Activated T-cell treated with anti-CD3 and anti-CD28 coated beads, Interleukin-2, amount 50 U/mL, for 48 hours (primary cell): Measurements from ENCODE around the gene KIAA0513.

ENCODE experiments used
- DNase-seq, 2 experiments: peaks; one replicate each; pipeline ENCODE4 v3.0.0-alpha.2; 2020

Gene KIAA0513

GRCh38 chr16:85027349-85027957 is at the start of gene KIAA0513:
Gene KIAA0513, plus strand, starts transcription at chr16:85027795. Its CDS starts 39,277 bp downstream, at chr16:85067072.
- DNase-seq: peak; percentile 96 to 97

DNA sequence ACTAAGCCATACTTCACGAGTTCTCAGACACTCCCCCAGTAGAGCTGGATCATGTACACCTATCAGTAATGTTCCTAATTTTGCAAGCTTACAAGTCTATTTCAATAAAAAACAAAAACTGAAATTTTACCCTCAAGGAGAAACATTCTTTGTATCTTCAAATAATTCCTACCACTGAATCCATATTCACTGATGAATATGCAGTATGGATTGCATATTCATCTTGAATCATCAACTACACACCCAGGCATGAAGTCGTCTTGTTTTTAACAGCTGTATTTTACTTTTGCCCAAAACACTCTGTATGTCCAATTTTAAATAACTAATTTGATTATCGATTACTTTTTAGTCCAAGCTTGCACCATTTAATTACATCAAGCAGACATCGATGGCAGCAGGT is 48.1 kb upstream of the KIAA0513 start:
- no peak for DNase-seq

DNA sequence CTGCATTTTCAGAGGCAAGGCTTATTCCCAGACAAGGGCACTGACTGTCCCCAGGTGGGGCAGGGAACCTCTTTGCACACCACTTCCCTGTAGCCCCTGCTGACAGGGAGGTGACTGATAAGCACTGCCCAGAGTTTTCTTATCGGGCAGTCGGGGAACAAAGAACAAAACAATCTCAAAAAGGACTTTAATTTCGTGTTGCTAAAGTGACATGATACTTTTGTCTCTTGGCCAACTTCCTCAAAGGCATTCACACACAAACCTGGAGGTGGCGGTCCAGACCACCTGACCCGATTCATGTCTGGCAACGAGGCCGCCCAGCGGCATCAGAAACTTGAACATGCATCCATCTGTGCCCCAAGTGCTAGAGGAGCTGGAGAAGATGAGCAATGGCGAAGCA is 45.2 kb upstream of the KIAA0513 start:
- no peak for DNase-seq

DNA sequence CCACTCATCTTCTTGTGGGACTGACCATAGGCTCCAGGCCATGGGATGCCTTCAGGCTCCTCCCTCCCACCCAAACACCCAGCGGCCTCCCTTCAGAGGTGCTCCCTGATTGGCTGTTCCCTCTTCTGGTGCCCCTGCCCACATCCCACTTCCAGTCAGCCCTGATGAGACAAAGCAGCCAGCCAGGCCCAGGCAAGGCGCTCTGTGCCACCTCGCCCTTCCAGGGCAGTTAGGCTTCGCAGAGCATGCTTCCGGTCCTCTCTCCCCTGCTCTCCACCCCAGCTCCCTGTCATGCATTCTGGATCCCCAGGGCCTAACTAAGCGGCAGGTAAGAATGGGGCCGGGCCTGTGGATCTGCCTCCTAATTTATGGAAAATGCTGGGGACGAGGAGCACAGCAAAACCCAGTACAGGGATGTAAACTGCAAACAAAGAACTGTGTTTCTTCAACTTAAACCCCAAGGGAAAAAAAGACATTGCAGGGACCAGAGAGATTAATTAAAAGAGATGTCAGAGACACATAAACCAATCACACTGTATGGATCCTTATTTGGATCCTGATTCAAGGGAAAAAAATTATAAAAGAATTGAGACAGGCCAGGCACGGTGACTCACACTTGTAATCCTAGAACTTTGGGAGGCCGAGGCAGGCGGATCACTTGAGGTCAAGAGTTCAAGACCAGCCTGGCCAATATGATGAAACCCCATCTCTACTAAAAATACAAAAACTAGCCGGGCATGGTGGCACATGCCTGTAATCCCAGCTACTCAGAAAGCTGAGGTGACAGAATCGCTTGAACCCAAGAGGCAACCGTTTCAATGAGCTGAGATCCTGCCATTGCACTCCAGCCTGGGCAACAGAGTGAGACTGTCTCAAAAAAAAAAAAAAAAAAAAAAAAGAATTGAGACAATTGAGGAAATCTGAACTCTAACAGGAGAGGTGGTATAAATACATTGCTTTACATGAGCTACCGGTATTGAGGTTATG is 42.2 kb upstream of the KIAA0513 start:
- no peak for DNase-seq

GRCh38 chr16:84986102-84986501 is 41.5 kb upstream of the KIAA0513 start:
- peak; percentile 32 to 52 for DNase-seq

DNA sequence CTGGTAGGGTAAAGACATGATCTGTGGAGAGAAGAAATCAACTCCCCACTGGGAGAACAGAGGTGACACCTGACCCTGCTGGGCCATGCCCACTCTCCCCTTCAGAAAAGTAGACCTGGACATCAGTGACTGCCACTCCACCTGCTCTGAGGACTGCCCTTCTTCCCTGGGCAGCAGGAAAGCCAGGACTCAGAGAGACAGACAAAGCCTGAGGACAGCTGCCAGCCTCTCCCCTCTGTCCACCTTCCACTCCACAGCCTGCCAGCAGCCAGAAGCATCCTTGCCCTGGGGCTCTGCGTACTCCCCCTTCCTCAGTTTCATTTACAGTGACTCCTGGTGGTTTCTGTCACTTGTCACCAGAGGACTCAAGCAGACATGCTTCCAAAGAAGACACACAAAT is 40.7 kb upstream of the KIAA0513 start:
- DNase-seq: no peak

GRCh38 chr16:84988328-84989080 is 39.1 kb upstream of the KIAA0513 start:
- DNase-seq: no peak

GRCh38 chr16:84989749-84990620 is 37.6 kb upstream of the KIAA0513 start:
- no peak for DNase-seq

- DNase-seq: no peak
Observed at GRCh38 chr16:84990782-84991181, 36.8 kb upstream of the KIAA0513 start.

DNA sequence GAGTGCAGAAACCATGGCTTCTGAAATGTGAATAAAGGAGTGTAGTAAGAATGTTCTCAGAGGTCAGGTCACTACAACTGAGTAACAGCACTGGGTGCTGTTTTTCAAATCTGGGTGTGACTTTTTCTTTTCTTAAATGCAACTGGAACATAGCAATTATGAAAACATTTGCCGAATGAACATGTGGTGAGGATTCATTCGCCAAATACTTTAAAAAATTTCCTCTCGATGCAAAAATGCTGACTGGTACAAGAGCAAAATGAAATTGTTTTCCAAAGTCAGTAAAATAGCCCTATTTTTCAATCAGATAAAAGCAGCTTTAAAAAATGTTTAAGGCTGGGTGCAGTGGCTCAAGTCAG is 34.9 kb upstream of the KIAA0513 start:
- DNase-seq: no peak

DNA sequence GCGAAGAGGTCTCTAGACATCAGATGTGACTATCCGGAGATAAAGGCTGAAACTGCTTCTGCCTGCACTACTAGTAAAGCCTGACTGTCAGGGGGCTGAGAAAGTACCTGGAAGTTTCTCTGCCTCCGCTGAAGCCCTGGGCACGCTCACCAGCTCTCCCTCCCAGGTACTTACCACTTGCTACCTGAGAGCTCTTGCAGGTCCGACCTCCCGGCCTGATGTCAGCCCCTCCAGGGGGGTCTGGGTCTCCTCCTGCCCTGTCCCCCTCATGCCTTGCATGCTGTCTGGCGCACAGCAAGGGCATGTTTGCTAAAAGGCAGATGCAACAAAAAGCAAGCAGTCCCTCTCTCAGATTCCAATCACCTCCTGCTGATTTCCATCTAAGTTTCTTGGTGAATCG is 33.7 kb upstream of the KIAA0513 start:
- DNase-seq: no peak

- no peak for DNase-seq
Observed at GRCh38 chr16:84995663-84996062, 31.9 kb upstream of the KIAA0513 start.

DNA sequence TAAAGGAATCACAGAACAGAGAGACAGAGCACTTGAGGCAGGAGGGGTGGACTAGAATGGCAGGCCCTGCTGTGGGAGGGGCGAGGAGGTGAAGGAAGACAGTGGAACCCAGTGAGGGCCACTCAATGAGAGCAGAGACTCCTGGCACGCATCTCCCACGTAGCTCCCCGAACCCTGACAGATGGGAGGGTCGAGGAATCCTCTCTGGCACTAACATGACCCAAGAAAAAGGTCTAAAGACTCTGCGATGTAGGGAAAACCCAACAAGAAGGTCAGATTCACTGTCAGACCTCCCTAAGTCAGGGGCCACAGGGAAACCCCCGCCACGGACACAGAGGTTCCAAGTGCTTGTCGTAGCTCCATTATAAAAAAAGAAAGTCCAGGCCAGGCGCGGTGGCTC is 31.2 kb upstream of the KIAA0513 start:
- no peak for DNase-seq

GRCh38 chr16:84999200-84999599 is 28.4 kb upstream of the KIAA0513 start:
- no peak for DNase-seq

DNA sequence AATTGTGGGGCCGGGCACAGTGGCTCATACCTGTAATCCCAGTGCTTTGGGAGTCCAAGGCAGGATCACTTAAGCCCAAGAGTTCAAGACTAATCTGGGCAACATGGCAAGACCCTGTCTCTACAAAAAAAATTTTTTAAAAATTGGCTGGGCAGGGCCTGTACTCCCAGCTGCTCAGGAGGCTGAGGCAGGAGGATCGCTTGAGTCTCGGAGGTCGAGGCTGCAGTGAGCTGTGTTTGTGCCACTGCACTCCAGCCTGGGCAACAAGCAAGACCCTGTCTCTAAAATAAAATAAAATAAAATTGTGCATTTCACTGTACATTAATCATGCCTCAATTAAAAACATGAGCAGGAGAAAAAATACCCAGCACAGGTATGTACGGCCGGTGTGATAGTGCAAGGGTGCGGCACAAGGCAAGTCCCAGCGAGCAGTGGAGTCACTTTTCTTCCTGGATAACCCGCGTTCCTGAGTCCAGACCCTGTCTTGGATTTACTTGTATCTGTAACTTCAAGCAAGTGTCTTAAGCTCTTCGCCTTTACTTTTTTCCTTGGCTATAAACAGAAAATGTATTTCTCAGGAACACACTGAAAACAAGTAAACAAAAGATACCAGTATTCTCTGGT is 27.6 kb upstream of the KIAA0513 start:
- DNase-seq: no peak

- DNase-seq: no peak
Observed at GRCh38 chr16:85002099-85002541, 25.5 kb upstream of the KIAA0513 start.

DNA sequence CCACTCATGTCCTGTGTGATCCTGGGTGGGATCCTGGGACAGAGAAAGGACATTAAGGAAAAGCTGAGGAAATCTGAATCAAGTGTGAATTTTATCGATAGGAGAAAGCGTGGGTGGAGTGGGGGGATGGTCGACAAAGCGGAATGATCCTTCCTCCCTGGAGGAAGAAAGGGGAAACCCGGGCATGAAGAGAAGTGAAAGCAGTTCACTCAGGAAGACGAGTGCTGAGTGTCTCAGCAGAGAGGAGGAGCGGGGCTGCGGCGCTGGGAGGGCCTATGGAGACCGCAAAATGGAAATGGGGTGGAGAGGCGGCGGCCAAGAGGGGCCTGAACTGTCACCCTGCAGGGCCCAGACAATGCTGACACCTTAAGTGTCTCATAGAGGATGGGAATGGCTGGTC is 25.0 kb upstream of the KIAA0513 start:
- no peak for DNase-seq

DNA sequence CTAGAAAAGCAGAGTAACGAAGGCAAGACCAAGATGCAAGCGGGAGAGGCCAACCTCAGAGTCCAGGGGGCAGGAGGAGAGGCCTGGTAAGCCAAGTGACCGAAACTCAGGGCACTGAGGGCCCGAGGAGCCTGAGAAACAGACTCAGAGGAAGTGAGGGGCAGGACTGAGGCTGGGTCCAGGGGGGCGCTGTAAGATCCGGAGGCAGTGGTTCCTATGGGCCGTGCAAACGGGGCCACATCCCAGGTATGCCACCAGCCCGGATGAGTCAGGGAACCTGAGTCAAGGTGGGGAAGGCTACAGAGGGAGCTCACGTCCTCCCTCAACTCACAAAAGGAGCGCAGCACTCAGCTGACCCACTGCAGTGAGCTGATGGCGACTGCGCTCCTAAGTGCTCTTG is 24.5 kb upstream of the KIAA0513 start:
- no peak for DNase-seq

DNA sequence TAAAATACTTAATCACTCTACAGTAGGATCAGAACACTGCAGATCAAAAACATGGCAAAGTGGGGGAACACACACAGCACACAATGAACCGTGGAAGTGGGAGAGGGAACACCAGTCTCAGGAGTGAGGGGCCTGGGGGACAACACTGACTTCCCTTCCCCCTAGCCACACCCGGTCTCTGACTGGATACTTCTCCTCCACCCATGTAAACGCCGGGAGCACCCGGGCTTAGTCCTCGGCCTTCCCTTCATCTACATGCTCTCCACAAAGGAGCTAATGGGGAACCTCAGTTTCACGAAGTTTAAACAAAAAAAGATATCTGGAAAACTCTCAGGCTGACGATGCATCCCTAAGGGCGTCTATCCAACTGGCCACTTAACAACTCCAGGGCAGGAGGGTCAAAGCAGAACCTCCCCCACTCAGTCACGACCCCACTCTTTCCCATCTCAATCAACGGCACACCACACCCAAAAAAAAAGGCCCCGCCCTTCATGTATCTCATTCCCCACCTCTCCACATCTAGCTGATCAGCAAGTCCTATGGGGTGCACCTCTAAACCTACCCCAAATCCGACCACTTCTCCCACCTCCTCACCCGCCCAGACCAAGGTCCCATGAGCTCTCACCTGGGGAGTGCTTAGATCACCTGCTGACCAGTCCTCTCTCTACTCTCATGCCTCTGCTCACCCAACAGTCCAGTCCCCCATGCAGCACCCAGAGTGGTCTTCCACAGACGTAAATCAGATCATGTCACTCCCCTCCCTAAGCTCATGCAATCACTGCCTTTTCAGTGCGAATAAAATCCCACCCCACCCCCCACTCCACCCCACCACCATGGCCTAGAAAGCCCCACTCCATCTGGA is 23.6 kb upstream of the KIAA0513 start:
- DNase-seq: no peak

DNA sequence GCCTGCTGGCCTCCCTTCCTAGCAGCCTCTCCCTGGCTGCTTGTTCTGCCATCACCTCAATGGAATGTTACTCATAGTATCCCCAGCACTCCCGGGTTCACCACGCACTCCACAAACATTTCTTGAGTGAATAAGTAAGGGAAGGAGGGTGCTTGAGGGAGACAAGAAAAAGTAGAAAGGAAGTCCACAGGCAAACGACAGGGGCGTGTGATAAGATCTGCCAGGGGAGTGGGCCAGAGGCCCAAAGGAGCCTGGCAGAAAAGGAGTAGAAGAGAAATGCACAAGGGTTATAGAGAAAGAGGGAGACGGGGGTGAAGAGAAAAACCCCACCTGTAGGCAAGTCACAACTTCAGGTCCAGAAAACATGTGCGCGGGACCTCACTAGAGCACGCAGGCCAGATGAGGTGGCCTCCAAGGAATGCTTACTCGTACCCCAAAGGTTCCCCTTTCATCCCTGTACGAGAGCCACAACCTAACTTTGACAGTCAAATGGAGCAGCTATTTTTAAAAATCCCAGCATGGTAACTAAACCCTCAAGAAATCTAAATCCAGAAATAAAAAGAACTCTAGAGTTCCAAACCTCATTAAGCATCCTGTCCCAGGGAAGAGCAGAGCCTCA is 22.9 kb upstream of the KIAA0513 start:
- no peak for DNase-seq
